Measurements from ENCODE around the gene SRMS. TPM values are rescaled to one million over a fixed set of nuclear protein-coding genes. Genes with fewer than 3 reads are reported as not detected.

SRMS gene
- total and polyA plus RNA-seq, 5 experiments from 2014 or later, result not detected

DNA sequence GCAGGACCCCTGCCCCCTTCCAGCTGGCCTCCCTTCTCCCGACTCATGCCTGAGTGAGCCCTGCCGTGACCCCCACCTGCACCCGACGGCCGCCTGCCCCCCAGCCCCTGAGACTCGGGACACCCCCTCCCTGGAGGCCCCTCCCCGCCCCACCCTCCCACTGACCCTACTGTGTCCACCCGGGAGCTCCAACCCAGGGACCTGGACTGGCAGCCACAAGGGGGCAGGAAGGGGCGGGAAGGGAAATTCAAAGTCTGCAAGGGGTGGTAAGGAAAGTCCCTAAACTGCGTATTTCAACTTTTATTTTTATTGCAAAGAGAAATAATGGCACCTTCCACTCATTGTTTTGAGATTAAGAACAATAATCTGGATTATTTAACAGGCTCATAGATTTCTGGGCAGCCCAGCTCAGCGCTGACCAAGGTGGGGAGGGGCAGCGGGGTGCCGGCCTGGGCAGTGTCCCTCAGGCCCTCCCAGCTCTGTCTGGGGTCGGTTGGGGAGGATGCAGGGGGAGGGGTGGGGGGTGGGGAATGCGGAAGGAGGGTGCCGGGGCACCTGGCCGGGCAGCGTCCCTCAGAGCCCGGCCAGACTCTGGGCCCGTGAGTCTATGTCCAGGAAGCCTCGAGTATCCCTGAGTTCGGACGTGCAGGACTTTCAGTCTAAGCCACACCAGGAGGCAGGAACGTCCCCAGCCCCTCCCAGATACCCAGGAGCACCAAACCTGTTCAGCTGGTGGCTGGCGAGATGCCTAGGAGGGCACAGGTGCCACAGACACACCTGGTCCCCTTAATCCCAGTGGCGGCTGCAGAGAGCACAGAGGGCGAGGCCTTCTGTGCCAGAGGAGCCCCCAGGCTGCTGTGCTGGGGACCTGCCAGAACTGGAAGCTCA, 9.1 kb downstream of the SRMS start:
- Mint-ChIP-seq H3K27me3 (no peaks in the 10 kb centered on the region), H3K4me3 (peak overlapping the region; percentile 62 to 82 (median 71)), H3K4me1 (peaks cover 8 to 22% (median 15%) of the 10 kb centered on the region in 4 donors), H3K9me3 (no peaks in the 10 kb centered on the region), H3K27ac (peak overlapping the region in 9 of 10 donors; percentile 31 to 93 (median 86)), H3K36me3 (no peaks in the 10 kb centered on the region)
- POLR2A ChIA-PET, result interaction anchor here (0.6 to 11.6 kb wide), 29 partner anchors 8 to 442 kb away, joined by 3 to 174 read pairs (median 5); partner anchors contain the start of genes ARFRP1, GMEB2, LIME1 and PPDPF
- peak; percentile 5 to 40 for ATAC-seq
- DNase-seq, result peak in 7 of 10 donors; percentile 29 to 78 (median 57)

DNA sequence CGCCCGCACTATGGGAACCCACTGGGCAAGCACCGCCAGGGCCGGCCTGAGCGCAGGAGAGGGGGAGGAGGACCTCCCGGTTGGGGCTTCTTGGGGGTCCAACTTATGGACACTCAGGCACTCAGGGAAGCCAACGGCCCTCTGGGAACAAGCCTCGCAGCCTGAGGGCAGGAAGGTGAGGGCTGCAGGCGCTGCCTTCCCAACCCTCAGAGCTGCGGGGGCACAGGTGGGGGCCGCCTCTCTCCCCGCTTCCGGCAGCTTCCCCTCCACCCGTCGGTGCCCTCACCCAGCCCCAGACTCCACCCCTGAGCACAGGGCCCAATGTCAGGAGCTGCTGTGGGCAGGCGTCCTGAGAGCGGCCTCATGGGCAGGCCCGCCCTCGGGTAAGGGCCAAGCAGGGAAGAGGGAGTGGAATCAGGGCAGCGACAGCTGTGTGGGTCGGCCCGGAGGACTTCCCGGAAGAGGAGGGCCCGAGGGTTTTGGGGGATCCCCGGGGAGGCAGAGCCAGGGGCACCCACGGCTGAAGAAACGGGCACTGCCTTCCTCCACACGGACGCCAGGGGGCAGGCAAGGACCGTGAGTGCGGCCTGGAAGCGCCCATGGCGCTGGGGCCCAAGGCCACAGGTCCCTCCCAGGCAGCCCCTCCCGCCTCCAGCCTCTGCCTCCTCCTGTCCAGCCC, 9.9 kb downstream of the SRMS start:
- no peaks in the 10 kb centered on the region for H3K36me3 Mint-ChIP-seq
- H3K4me3 Mint-ChIP-seq, result peak overlapping the region; percentile 62 to 82 (median 71)
- peak; percentile 91 for ATAC-seq
- POLR2A ChIA-PET, result interaction anchor here (0.6 to 11.6 kb wide), 28 partner anchors 9 to 443 kb away, joined by 3 to 174 read pairs (median 4); partner anchors contain the start of genes ARFRP1, GMEB2, HELZ2 and LIME1
- peaks cover 8 to 22% (median 15%) of the 10 kb centered on the region in 4 donors for H3K4me1 Mint-ChIP-seq
- peak overlapping the region in 9 of 10 donors; percentile 31 to 93 (median 86) for H3K27ac Mint-ChIP-seq
- peak; percentile 86 to 96 (median 93) for DNase-seq
- no peaks in the 10 kb centered on the region for H3K9me3 Mint-ChIP-seq
- H3K27me3 Mint-ChIP-seq, result no peaks in the 10 kb centered on the region

DNA sequence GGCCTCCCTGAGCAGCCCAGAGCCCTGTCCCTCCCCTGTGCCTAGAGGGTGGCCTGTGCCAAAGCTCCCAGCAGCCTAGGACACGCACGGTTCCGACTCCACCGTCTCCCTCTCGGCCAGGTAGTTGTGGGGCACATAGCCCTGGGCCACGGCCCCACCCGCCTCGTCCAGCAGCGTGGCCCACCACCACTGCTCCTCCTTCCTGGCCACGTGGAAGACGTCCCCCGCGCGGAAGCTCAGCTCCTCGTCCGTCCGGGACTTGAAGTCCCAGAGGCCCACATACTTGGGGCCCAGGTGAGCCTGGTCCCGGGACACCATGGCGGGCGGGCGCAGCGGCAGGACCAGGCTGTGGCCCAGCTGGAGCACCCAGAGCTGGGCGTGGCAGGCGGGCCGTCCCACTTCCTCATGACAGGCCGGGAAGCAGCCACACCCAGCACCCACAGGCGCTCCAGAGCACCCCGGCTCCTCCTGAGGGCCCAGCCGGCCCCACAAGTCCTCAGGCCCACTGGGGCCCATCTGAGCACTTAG, 10.5 kb downstream of the SRMS start, which contains the start of gene PTK6:
TSS of gene PTK6 (minus strand) at position 380 of the 528 bp plus-strand sequence. CDS start at position 318, 62 bp downstream.
- Mint-ChIP-seq H3K27me3 (no peaks in the 10 kb centered on the region), H3K36me3 (no peaks in the 10 kb centered on the region), H3K4me3 (peak within 1 kb of the TSS; percentile 62 to 82 (median 74)), H3K9me3 (no peaks in the 10 kb centered on the region), H3K4me1 (peaks cover 10 to 22% (median 16%) of the 10 kb centered on the region in 4 donors), H3K27ac (peak within 1 kb of the TSS; percentile 46 to 93 (median 85))
- no peak for ATAC-seq
- DNase-seq, result peak in 3 of 10 donors; percentile 15 to 60 (median 15)
- POLR2A ChIA-PET, result interaction anchor here (0.7 to 11.6 kb wide), 25 partner anchors 8 to 443 kb away, joined by 3 to 174 read pairs (median 4); partner anchors contain the start of genes ARFRP1, GMEB2, HELZ2 and LIME1

DNA sequence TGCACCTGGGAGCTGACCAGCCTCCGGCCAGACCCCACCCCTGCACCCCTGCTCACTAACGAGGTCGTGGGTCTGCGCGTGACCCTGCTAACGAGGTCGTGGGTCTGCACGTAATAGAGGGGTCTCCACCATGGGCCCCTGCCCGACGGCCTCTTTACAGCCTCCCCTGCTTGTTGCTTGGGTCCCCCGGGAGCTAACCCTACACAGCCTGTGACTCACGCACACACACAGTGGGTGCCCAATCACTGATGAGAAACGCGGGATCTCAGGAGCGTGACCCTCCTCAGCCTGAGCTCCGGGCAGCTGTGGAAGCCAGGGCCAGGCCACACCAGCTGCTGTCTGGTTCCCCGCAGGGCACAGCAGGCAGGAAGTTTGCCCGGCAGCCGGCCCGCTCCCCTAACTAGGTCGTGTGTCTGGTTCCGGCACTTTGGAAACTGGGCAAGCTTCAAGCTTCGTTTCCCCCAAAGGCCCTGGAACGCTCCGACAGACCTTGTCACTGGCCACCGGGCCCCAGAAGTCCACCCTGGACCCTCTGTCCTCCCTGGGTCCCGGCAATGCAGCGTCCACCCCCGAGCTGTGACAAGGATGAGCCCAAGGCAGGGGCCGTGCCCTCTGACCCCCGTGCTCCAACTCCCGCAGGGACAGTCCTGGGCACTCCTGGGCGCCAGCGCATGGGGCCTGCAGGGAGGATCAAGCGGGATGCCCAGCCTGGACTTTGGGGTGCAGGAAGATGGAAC, 11.1 kb downstream of the SRMS start:
- H3K27ac Mint-ChIP-seq, result peak overlapping the region in 4 of 10 donors; percentile 43 to 66 (median 60)
- H3K27me3 Mint-ChIP-seq, result no peaks in the 10 kb centered on the region
- ATAC-seq (no peak), DNase-seq (peak in 2 of 10 donors; percentile 5 to 61)
- POLR2A ChIA-PET, result interaction anchor here (0.7 to 11.6 kb wide), 15 partner anchors 7 to 444 kb away, joined by 3 to 174 read pairs (median 9); partner anchors contain the start of genes ARFRP1, GMEB2, PPDPF and PRPF6
- H3K36me3 Mint-ChIP-seq, result no peaks in the 10 kb centered on the region
- H3K9me3 Mint-ChIP-seq, result no peaks in the 10 kb centered on the region
- peaks cover 12 to 22% (median 17%) of the 10 kb centered on the region in 4 donors for H3K4me1 Mint-ChIP-seq
- H3K4me3 Mint-ChIP-seq, result peak overlapping the region in 2 of 10 donors; percentile 38 to 64

DNA sequence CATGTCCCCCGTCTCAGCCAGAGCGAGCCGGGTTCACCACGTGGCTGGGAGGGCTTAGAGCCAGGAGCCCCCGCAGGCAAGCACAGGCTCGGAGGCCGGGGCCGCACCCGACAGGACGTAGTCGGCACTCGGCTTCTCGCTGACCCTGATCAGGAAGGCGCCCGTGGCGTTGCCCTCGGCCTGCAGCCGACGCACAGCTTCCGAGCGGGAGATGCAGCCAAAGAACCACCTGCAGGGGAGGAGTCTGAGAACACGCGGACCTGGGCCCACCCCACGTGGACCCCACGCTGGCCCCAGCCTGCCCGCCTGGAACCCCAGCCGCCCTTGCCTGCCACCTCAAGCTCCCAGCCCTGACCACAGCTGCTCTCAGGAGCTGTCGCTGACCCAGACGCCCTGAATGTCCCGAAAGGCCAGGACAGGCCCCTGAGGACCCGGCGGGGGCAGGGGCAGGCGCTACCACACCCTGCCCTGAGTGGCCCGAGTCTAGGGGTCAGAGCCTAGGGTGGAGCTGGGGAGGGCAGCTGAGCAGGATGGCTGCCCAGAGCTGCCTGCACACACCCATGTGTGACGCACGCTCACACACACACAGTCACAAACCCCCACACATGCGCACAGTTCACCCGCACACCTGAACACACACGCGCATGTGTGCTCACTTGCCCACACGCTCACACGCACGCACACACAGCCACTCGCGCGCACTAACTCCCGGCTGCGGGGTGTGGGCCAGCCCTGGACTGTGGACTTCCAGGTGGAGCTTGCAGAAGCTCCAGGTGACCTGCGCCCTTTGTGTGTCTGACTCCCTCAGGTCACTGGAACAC, 12.5 kb downstream of the SRMS start:
- no peaks in the 10 kb centered on the region for H3K36me3 Mint-ChIP-seq
- POLR2A ChIA-PET, result interaction anchor here (1.3 to 11.6 kb wide), 3 partner anchors 14 to 100 kb away, joined by 3 to 174 read pairs (median 5); partner anchors contain the start of gene PPDPF
- DNase-seq, result peak in 1 of 10 donors; percentile 60
- H3K9me3 Mint-ChIP-seq, result no peaks in the 10 kb centered on the region
- ATAC-seq, result no peak
- no peaks in the 10 kb centered on the region for H3K27me3 Mint-ChIP-seq
- H3K27ac Mint-ChIP-seq, result peak overlapping the region in 1 of 10 donors; percentile 27
- peaks cover 12 to 22% (median 16%) of the 10 kb centered on the region in 4 donors for H3K4me1 Mint-ChIP-seq
- no peak overlapping the region for H3K4me3 Mint-ChIP-seq

DNA sequence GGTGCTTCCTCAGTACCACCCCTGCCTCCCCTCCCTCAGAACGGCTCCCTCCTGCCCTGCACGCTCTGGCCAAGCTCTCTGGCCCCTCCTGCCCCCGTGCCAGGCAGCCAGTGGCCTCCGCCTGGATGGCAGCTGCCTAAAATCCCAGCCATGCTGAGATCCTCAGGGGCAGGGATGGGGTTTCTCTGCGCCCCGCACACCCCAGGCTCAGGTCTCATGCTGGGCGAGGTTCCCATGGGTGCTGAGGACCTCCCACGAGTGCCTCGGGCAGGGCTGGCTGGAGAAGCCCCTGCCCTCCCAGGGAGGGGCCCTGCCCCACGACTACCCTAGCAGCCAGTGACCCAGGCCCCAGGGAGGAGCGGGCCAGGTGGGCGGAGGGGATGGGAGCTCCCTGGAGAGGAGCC, 13.1 kb downstream of the SRMS start:
- H3K4me1 Mint-ChIP-seq, result peaks cover 11 to 20% (median 16%) of the 10 kb centered on the region in 4 donors

DNA sequence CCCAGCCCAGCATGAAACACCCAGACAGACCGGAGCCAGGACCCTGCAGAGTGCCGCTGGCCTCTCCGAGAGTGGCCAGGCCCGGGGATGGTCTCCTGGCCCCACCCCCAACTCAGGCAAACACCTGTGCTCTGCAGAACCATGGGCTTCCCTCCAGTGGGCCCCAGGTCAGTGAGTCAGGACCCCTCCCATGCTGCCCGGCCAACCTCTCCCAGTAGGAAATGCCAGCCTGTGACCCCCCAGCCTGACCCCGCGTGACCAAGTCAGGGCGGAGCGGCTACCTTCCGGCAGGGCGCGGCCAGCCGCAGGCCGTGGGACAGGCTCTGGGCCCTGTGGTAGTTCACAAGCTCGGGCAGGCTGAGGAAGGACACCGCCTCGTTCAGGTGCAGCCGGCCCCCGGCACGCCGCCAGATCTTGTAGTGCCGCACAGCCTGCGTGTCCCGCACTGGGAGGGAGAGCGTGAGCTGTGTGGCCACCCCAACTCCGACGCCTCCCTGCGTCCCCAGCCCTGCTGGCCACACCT, 13.6 kb downstream of the SRMS start:
- Mint-ChIP-seq H3K4me3 (no peak overlapping the region), H3K27ac (no peak overlapping the region), H3K4me1 (peaks cover 11 to 20% (median 16%) of the 10 kb centered on the region in 4 donors), H3K9me3 (no peaks in the 10 kb centered on the region), H3K36me3 (no peaks in the 10 kb centered on the region), H3K27me3 (no peaks in the 10 kb centered on the region)
- ATAC-seq (no peak), DNase-seq (no peak)
- POLR2A ChIA-PET, result interaction anchor here (0.6 to 11.6 kb wide), 2 partner anchors 13 to 21 kb away, joined by 4 to 174 read pairs; partner anchors contain the start of gene PPDPF

More for the DNA sequence above, 13.1 kb downstream of the SRMS start:
- POLR2A ChIA-PET, result interaction anchor here (1.3 to 11.6 kb wide), 3 partner anchors 13 to 101 kb away, joined by 3 to 174 read pairs (median 5); partner anchors contain the start of gene PPDPF
- no peaks in the 10 kb centered on the region for H3K27me3 Mint-ChIP-seq
- no peaks in the 10 kb centered on the region for H3K36me3 Mint-ChIP-seq
- no peak for ATAC-seq
- DNase-seq, result no peak
- no peak overlapping the region for H3K4me3 Mint-ChIP-seq
- H3K27ac Mint-ChIP-seq, result no peak overlapping the region
- H3K9me3 Mint-ChIP-seq, result no peaks in the 10 kb centered on the region

DNA sequence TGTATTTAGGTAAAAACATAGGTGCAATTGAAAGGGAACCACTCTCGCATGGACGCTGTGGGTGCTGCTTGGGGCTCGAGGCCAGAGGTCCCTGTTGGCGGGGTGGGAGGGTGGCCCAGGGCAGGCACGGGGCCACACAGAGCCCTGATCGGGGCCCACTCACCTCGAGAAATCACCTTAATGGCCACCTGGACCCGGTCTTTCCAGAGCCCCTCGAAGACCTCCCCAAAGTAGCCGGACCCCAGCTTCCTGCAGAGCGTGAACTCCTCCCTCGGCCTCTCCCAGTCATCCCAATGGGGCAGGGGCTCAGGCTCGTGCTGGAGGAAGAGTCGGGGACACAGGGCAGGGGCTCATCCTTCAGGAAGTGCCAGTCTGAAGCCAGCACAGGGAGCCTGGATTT, 14.2 kb downstream of the SRMS start:
- peaks cover 11 to 20% (median 14%) of the 10 kb centered on the region in 4 donors for H3K4me1 Mint-ChIP-seq
- no peak for ATAC-seq
- no peaks in the 10 kb centered on the region for H3K9me3 Mint-ChIP-seq
- peak in 1 of 10 donors; percentile 53 for DNase-seq
- no peaks in the 10 kb centered on the region for H3K36me3 Mint-ChIP-seq
- no peak overlapping the region for H3K4me3 Mint-ChIP-seq
- POLR2A ChIA-PET, result interaction anchor here (0.6 to 11.6 kb wide), 2 partner anchors 12 to 21 kb away, joined by 4 to 174 read pairs; partner anchors contain the start of gene PPDPF
- H3K27ac Mint-ChIP-seq, result no peak overlapping the region
- no peaks in the 10 kb centered on the region for H3K27me3 Mint-ChIP-seq

DNA sequence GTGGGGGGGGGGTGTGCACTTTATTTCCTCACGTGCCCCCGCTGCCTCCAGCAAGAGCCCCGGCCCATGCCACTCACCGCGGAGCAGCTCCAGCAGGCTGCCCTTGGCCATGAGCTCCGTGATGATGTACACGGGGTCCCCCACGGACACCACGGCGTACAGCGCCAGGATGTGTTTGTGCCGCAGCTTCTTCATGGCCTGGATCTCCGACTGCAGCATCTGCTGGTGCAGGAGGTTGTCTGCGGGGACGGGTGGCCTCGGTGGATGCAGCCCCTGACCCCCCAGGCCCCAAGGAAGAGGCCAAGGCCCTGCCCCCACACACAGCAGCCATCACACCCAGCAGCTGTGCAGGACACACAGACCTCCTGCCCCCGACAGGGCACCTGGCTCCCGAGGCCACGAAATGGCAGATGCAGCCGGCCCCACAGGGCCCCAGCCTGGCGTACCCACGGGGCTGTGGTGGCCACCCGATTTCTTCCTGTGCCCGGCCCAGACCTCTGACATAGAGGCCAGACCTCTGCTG, 15.0 kb downstream of the SRMS start:
- Mint-ChIP-seq H3K4me1 (peaks cover 7 to 14% (median 9%) of the 10 kb centered on the region in 4 donors), H3K4me3 (peak overlapping the region in 1 of 10 donors; percentile 31), H3K9me3 (no peaks in the 10 kb centered on the region), H3K27me3 (no peaks in the 10 kb centered on the region), H3K36me3 (no peaks in the 10 kb centered on the region), H3K27ac (peak overlapping the region in 3 of 10 donors; percentile 20 to 82 (median 39))
- DNase-seq (peak in 1 of 10 donors; percentile 52), ATAC-seq (no peak)
- POLR2A ChIA-PET, result interaction anchor here (0.6 to 11.6 kb wide), 2 partner anchors 11 to 195 kb away, joined by 10 to 174 read pairs; partner anchors contain the start of gene PPDPF

All from naive thymus-derived CD8-positive, alpha-beta T cell (primary cell).